Ovary (tissue), 3 donors: ENCODE measurements around the gene LMF1.

Experiments
- EP300 ChIP-seq: sonication (generic); formaldehyde crosslinking; IDR thresholded peaks from one replicate; pipeline ENCODE4 v1.6.1; 2017; ENCODE audit warnings: antibody characterized with exemption
- POLR2A ChIP-seq: fragments of 450-650 bp; IDR thresholded peaks from one replicate; pipeline ENCODE4 v1.6.1; 2017; ENCODE audit warnings: antibody characterized with exemption, mild to moderate bottlenecking, moderate library complexity
- TF ChIP-seq, protein P1 (sequence below), 3 donors: fragments of 450-650 bp in 2 of 3; fragments of 200-600 bp in 1 of 3; IDR thresholded peaks; one replicate each; pipeline versions ENCODE4 v1.5.1 to v1.8.0; 2016 to 2022; ENCODE audit warnings: antibody characterized with exemption in 3 of 3, mild to moderate bottlenecking in 1 of 3
- donor health status: DM: no; HTN: no; CAD: no.

DNA sequence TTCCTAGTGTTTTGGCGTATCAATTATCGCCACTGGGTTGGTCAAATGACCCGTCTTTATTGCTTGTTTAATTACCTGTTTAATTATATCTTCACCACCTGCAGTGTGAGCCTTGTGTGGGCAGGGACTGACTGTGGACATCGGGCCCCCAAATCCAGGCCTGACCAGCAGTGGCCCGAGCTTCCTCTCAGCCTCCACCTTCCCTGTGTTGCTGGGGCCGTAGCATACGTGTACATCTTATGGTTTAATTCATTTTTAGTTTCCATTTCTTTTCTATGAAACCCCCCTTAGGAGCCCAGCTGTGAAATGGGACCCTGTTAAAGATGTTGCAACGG, 1.2 kb upstream of the LMF1 start:
- TF ChIP-seq, protein P1, sequence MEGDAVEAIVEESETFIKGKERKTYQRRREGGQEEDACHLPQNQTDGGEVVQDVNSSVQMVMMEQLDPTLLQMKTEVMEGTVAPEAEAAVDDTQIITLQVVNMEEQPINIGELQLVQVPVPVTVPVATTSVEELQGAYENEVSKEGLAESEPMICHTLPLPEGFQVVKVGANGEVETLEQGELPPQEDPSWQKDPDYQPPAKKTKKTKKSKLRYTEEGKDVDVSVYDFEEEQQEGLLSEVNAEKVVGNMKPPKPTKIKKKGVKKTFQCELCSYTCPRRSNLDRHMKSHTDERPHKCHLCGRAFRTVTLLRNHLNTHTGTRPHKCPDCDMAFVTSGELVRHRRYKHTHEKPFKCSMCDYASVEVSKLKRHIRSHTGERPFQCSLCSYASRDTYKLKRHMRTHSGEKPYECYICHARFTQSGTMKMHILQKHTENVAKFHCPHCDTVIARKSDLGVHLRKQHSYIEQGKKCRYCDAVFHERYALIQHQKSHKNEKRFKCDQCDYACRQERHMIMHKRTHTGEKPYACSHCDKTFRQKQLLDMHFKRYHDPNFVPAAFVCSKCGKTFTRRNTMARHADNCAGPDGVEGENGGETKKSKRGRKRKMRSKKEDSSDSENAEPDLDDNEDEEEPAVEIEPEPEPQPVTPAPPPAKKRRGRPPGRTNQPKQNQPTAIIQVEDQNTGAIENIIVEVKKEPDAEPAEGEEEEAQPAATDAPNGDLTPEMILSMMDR (IDR thresholded peaks at IDR 0.05) = no peak
- TF ChIP-seq EP300 (no peak), POLR2A (no peak)
